LNCAP (cell line): ENCODE results near the gene KLHL26.
A peak's percentile ranks its signal among the peaks of the same experiment; 100 is the strongest.

Experiments used
- TF ChIP-seq, protein P1 (sequence below): fragments of 450-650 bp; IDR thresholded peaks from 2 replicates; pipeline ENCODE4 v1.5.1; 2017; ENCODE audit warnings: mild to moderate bottlenecking

The KLHL26 gene, protein sequence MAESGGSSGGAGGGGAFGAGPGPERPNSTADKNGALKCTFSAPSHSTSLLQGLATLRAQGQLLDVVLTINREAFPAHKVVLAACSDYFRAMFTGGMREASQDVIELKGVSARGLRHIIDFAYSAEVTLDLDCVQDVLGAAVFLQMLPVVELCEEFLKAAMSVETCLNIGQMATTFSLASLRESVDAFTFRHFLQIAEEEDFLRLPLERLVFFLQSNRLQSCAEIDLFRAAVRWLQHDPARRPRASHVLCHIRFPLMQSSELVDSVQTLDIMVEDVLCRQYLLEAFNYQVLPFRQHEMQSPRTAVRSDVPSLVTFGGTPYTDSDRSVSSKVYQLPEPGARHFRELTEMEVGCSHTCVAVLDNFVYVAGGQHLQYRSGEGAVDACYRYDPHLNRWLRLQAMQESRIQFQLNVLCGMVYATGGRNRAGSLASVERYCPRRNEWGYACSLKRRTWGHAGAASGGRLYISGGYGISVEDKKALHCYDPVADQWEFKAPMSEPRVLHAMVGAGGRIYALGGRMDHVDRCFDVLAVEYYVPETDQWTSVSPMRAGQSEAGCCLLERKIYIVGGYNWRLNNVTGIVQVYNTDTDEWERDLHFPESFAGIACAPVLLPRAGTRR

DNA sequence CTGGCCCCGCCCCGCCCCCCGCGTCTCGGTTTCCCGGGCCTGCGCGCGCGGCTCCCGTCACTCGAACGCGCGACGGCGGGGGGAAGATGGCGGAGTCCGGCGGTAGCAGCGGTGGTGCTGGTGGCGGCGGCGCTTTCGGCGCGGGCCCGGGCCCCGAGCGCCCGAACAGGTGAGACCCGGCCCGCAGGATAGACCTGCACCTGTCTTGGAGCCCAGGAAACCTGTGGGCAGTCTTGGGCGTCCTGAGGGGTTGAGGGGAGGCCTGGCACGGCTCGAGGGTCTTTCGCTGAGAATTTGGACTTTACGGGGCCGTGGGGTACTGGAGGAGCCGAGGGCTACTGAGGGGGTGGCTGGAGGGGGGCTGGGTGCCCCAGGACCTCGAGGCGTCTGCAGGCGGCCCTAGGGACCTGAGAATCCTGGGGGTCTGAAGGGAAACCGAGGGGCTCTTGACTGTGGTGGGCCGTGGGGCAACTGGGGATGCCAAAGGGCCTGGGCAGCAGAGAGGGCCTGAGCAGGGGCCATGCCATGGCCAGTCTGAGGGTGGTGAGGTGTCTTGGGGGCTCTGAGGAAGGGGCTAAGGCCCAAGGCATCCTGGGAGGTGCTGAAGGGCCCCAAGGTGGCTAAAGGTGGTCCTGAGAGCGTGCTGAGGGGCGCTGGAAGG is at the start of gene KLHL26:
KLHL26 (plus strand) TSS at position 60 of the 661 bp plus-strand sequence; CDS start at position 87, 27 bp downstream.
- TF ChIP-seq, protein P1, sequence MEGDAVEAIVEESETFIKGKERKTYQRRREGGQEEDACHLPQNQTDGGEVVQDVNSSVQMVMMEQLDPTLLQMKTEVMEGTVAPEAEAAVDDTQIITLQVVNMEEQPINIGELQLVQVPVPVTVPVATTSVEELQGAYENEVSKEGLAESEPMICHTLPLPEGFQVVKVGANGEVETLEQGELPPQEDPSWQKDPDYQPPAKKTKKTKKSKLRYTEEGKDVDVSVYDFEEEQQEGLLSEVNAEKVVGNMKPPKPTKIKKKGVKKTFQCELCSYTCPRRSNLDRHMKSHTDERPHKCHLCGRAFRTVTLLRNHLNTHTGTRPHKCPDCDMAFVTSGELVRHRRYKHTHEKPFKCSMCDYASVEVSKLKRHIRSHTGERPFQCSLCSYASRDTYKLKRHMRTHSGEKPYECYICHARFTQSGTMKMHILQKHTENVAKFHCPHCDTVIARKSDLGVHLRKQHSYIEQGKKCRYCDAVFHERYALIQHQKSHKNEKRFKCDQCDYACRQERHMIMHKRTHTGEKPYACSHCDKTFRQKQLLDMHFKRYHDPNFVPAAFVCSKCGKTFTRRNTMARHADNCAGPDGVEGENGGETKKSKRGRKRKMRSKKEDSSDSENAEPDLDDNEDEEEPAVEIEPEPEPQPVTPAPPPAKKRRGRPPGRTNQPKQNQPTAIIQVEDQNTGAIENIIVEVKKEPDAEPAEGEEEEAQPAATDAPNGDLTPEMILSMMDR, result no peak

DNA sequence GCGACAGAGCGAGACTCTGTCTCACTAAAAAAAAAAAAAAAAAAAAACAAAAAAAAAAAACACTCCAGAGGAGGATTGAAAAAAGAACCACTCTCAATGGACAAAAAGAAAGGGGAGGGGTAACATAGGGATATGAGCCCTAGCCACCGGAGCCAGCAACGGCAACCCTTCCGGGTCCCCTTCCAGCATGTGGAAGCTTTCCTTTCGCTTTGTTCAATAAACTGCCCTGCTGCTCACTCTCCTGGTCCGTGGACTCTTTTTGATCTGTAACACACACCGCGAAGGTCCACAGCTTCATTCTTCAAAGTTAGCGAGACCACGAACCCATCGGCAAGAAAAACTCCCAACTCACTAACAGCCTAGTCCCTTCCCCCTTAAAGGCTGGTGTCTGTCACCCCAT is 49.3 kb upstream of the KLHL26 start:
- TF ChIP-seq, protein P1, result no peak

DNA sequence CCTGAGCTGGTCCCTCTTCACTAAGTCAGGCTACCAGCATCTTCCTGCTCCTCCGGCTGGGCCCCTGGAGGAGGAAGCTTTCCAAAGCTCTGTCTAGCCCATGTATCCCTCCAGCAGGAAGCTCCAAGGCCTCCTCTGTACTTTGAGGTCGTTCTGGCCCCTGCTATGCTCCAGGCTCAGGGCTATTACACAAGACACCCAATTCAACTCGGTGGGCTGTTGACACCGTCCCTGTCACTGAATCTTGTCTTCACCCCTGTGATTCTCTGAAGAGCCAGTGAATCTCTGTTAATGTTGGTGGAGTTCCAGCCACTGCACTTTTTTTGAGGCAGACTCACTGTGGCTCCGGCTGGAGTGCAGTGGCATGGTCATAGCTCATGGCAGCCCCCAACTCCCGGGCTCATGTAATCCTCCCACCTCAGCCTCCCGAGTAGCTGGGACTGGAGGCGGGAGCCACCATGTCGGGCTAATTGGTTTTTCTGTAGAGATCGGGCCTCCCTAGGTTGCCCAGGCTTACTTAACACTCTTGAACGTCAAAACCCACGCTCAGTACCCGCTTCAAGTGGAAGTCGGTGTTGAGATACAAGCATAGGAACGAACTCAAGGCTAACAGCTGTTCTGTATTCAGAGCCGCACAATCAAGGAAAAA is 48.7 kb upstream of the KLHL26 start:
- TF ChIP-seq, protein P1, result no peak

DNA sequence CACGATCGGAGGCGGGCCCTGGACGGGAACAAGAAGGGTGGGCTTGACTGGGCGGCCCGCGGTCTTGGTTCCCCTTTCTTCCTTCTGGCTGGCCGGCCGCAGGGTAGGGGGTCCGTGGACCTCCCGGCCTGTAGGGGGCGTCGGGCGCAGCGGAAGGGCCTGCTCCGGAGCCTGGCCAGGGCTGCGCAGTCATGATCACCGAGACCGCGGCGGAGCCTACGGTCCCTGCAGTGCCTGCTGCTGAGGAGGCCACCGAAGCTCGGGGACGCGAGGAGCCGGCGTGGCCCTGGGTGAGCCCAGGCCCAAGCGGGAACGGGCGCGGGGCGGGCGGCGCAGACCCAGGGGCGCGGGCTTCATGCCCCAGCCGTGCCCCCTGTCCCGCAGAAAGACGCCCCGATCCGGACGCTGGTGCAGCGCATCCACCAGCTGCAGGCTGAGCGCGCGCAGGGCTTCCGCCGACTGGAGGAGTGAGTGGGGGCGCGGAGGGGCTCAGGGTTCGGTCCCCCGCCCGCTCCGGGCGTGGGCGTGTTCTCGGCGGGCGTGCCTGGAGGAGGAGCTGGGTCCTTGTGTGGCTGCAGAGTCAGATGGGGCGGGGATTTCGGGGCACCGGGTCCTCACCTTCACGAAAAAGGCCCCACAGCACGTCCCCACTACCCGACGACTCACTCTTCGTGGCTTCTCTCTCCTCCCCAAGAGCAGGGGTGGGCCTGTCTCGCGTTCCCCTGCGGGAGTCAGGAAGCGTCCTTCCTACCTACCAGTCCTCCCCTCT is 48.0 kb upstream of the KLHL26 start, which contains the start of gene REX1BD:
REX1BD (plus strand) TSS at position 188 of the 769 bp plus-strand sequence; CDS start at position 192, 4 bp downstream.
- TF ChIP-seq, protein P1, result peak; percentile 96

DNA sequence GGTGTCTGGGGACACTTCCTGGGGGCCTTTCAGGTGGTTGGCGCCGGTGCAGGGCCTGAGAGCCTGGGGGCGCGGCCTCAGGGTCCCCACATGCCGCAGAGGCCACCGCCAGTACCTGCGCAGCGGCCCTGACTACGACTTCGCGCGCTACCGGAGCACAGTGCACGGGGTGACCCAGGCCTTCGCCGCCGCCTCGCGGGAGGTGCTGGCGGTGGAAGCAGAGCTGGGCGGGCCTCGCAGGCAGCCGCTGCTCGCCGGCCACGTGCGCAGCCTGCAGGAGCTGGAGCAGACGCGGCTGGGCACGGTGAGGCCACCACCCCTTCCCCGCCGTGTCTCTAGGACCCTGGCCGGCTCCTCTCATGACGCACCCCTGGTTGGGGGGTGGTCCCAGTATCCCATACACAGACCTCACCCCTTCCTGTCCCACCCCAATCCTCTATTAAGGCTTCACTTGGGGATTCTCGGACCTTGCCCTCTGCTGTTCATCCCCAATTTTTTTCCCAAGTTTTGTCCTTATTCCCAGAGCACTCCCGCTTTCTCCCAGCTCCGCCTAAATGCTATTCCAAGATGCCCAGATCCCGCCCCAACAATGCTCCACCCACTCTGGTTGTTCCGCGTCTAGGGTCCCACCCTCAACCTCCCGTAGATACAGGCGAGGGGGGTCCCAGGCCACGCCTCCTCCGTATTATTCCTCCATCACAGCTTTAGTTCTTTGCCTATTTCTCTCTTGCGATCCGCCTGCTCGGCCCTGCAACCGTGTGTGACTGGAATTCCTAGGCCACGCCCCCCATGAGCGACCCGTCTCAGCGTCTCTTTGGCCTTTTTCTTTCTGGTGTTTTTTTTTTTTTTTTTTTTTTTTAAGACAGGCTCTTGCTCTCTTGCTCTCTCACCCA is 47.2 kb upstream of the KLHL26 start:
- TF ChIP-seq, protein P1, result no peak

DNA sequence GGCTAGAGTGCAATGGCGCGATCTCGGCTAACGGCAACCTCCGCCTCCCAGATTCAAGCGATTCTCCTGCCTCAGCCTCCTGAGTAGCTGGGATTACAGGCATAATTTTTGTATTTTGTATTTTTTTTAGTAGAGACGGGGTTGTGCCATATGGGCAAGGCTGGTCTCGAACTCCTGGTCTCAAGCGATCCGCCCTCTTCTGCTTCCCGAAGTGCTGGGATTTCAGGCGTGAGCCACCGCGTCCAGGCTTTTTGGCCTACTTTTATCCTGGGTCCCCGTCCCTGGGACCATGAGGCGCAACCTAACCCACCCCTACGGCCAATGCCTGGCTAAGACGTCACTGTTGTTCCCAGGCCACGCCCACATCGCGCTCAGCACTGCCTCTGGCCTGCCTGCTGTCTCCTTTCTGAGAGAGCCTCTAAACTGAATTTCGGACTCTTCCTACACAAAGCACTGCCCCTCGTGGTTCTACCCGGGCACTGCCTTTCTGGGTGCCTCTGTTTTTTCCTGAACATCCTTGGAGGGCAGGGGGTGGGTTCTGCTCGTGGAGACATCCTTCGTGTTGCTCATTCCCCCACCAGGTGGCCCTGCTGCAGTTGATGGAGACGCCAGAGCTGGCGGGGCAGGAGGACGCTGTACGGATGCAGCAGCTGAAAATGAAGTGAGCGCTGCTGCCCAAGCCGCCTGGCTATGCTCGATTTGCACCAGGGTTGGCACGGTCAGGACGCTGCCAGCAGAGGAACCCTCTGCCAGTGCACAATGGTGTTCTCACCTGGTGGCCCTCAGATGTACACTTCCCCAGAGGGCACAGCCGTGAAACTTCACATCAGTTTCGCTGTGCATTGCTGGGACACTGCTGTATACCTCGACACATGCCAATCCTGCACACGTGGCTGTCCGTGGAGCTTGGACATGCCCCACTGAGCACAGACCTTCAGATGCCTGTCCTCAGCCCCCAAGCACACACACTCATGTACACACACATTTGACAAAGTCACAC is 46.3 kb upstream of the KLHL26 start:
- TF ChIP-seq, protein P1, result no peak
